B cell (primary cell): Measurements from ENCODE around the gene SMARCC2. TPM values are rescaled to one million over a fixed set of nuclear protein-coding genes. Genes with fewer than 3 reads are reported as not detected.

ENCODE experiments used
- ATAC-seq: fragments of 200-7000 bp; cut with Tn5 transposase; one replicate; pipeline ENCODE4 v1.10.0; 2021; ENCODE audit warnings: low read depth, mild to moderate bottlenecking, moderate number of reproducible peaks, moderate library complexity
- CTCF ChIA-PET: fragments of 350-600 bp; sonication (Branson Sonifier 250); formaldehyde crosslinking; loops from one replicate; lab custom pipeline; 2021; ENCODE audit warnings: antibody characterized with exemption, inconsistent platforms; lab: Charles Lee
- POLR2A ChIA-PET: fragments of 350-600 bp; sonication (Branson Sonifier 250); formaldehyde crosslinking; loops from one replicate; lab custom pipeline; 2021; ENCODE audit warnings: antibody characterized with exemption; lab: Charles Lee
- DNase-seq: peaks from one replicate; pipeline ENCODE4 v3.0.0; 2013
- H2AFZ ChIP-seq: 2 replicates; pipeline ENCODE4 v1.6.1; 2012; ENCODE audit warnings: mild to moderate bottlenecking, low read depth, low read length; ENCODE audit not compliant: insufficient read depth, poor library complexity, severe bottlenecking
- H3K27ac ChIP-seq, 2 donors: 1 replicate in 1 of 2; 2 replicates in 1 of 2; pipeline ENCODE4 v1.5.1; 2012 to 2013; ENCODE audit warnings: low read length in 2 of 2, mild to moderate bottlenecking in 2 of 2, moderate library complexity in 1 of 2
- H3K27me3 ChIP-seq, 4 experiments: fragments of 200-600 bp in 1 of 4; sonication (generic) in 1 of 4; replicated peaks in 1 of 4; 1 replicate in 2 of 4; 2 replicates in 2 of 4; pipeline versions ENCODE4 v1.6.1 to v1.7.0; 2013 to 2016; ENCODE audit warnings: low read length in 3 of 4, mild to moderate bottlenecking in 2 of 4, mixed read lengths in 1 of 4, moderate library complexity in 1 of 4; ENCODE audit not compliant: insufficient read depth in 4 of 4, control insufficient read depth in 3 of 4; ENCODE audit errors: control extremely low read depth in 1 of 4
- H3K36me3 ChIP-seq, 2 experiments: replicated peaks in 1 of 2; 1 replicate in 1 of 2; 2 replicates in 1 of 2; pipeline versions ENCODE4 v1.6.1 to v1.7.1; 2013; ENCODE audit warnings: low read length in 1 of 2; ENCODE audit not compliant: insufficient read depth in 2 of 2, control insufficient read depth in 1 of 2; ENCODE audit errors: control extremely low read depth in 1 of 2, extremely low read depth in 1 of 2
- H3K4me1 ChIP-seq, 2 donors: fragments of 200-600 bp in 1 of 2; sonication (generic) in 1 of 2; 1 replicate in 1 of 2; 2 replicates in 1 of 2; pipeline versions ENCODE4 v1.5.1 to v1.6.1; 2013 to 2017; ENCODE audit warnings: low read length in 2 of 2; ENCODE audit not compliant: control insufficient read depth in 2 of 2, insufficient read depth in 2 of 2
- H3K4me2 ChIP-seq: replicated peaks from 2 replicates; pipeline ENCODE3; 2012; ENCODE audit warnings: mild to moderate bottlenecking, low read depth, low read length; ENCODE audit not compliant: poor library complexity, severe bottlenecking
- H3K4me3 ChIP-seq, 5 experiments: fragments of 200-600 bp in 1 of 5; sonication (generic) in 1 of 5; 1 replicate in 3 of 5; 2 replicates in 2 of 5; pipeline versions ENCODE4 v1.5.1 to v1.7.0; 2011 to 2016; ENCODE audit warnings: low read length in 4 of 5, mild to moderate bottlenecking in 4 of 5, low read depth in 2 of 5, control low read depth in 1 of 5, moderate library complexity in 1 of 5; ENCODE audit not compliant: insufficient read depth in 1 of 5; ENCODE audit errors: control extremely low read depth in 1 of 5, extremely low read depth in 1 of 5
- H3K79me2 ChIP-seq: fragments of 200-600 bp; sonication (generic); one replicate; pipeline ENCODE4 v1.6.0; 2016; ENCODE audit warnings: low read length; ENCODE audit not compliant: control insufficient read depth, insufficient read depth
- H3K9ac ChIP-seq: fragments of 200-600 bp; sonication (generic); 2 replicates; pipeline ENCODE4 v1.6.1; 2017; ENCODE audit warnings: mild to moderate bottlenecking, low read length, moderate library complexity
- H3K9me3 ChIP-seq, 3 donors: one replicate each; pipeline versions ENCODE4 v1.6.1 to v1.7.1; 2013; ENCODE audit warnings: low read length in 2 of 3; ENCODE audit not compliant: control insufficient read depth in 2 of 3, insufficient read depth in 1 of 3; ENCODE audit errors: control extremely low read depth in 1 of 3
- H4K20me1 ChIP-seq: 2 replicates; pipeline ENCODE4 v1.6.0; 2012; ENCODE audit warnings: mild to moderate bottlenecking, low read length; ENCODE audit not compliant: insufficient read depth, control insufficient read depth, poor library complexity, severe bottlenecking
- H3K27ac Mint-ChIP-seq: one replicate; pipeline ENCODE4 v1.8.0; 2021; ENCODE audit warnings: mixed read lengths
- H3K27me3 Mint-ChIP-seq: one replicate; pipeline ENCODE4 v1.8.0; 2021; ENCODE audit warnings: mixed read lengths
- H3K4me1 Mint-ChIP-seq: one replicate; pipeline ENCODE4 v1.8.0; 2021; ENCODE audit warnings: mixed read lengths
- H3K4me3 Mint-ChIP-seq: one replicate; pipeline ENCODE4 v1.8.0; 2021; ENCODE audit warnings: mixed read lengths
- H3K9me3 Mint-ChIP-seq: one replicate; pipeline ENCODE4 v1.8.0; 2022; ENCODE audit warnings: mixed read lengths; ENCODE audit not compliant: insufficient read depth
- EZH2 ChIP-seq: IDR thresholded peaks from 2 replicates; pipeline ENCODE4 v1.6.1; 2012; ENCODE audit warnings: borderline replicate concordance, low read depth, mild to moderate bottlenecking, moderate library complexity, low read length; ENCODE audit not compliant: insufficient read depth, poor library complexity, severe bottlenecking
- WGBS: methylation state at CpG from one replicate; pipeline ENCODE4 v1.1.5; 2013; ENCODE audit warnings: missing lambda C conversion rate; ENCODE audit not compliant: insufficient coverage; 5-methylcytosine and 5-hydroxymethylcytosine counted together
- intact Hi-C: fragments of 100-400 bp; cut with micrococcal nuclease; formaldehyde crosslinking; loops from one replicate; pipeline ENCODE4 v1.10.0; 2022
- polyA plus RNA-seq: library from polyadenylated mRNA; depleted of rRNA; stranded (reverse); fragments of >200 nt; gene quantifications from 2 replicates; pipeline ENCODE4 v1.2.3, GENCODE V29; 2012
- total RNA-seq, 2 donors: library from RNA; stranded (reverse); fragments of 120-200 nt in 1 of 2; gene quantifications; 1 replicate in 1 of 2; 2 replicates in 1 of 2; pipeline versions ENCODE4 v1.2.3 to v1.2.4, GENCODE V29; 2013 to 2022
- TF ChIP-seq, protein P1 (sequence below): fragments of 200-600 bp; IDR thresholded peaks from one replicate; pipeline ENCODE4 v1.8.0; 2022; ENCODE audit warnings: antibody characterized with exemption, mild to moderate bottlenecking

The SMARCC2 gene
- total and polyA plus RNA-seq, 2 donors (not counting 1 experiment from before 2014, with no cell fraction given): 70.4 to 198 TPM

DNA sequence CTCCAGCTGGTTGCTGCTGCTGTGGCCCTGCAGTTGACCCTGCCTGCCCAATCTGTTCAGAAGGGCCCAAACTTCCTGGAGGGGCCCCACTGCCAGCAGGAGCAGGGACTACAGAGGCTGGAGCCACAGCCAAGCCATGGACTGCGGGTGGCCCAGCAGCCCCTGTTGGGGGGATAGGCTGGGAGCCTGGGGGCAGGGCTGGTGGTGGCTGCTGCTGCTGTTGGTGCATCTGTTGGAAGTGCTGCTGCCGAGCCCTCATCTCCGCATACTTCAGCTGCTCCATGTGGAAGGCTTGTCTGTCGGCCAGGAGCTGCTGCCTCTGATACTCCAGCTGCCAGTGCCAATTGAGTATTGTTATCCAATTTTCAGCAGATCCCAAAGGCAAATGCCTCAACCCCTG lies 23.9 kb downstream of the SMARCC2 start:
- Mint-ChIP-seq H3K27ac (no peak overlapping the region), H3K27me3 (no peaks in the 10 kb centered on the region), H3K9me3 (no peaks in the 10 kb centered on the region), H3K4me1 (peaks cover 12% of the 10 kb centered on the region), H3K4me3 (no peak overlapping the region)
- Histone ChIP-seq H4K20me1 (peaks cover 6% of the 10 kb centered on the region), H3K9ac (no peak overlapping the region), H3K27me3 (no peaks in the 10 kb centered on the region), H3K79me2 (peaks cover 2% of the 10 kb centered on the region), H3K4me3 (no peak overlapping the region), H3K4me2 (no peak overlapping the region), H3K27ac (no peak overlapping the region), H3K9me3 (no peaks in the 10 kb centered on the region), H3K36me3 (peaks cover 7 to 90% of the 10 kb centered on the region in 2 experiments), H3K4me1 (peaks cover 4 to 10% of the 10 kb centered on the region in 2 donors), H2AFZ (no peak overlapping the region)
- TF ChIP-seq, protein P1, sequence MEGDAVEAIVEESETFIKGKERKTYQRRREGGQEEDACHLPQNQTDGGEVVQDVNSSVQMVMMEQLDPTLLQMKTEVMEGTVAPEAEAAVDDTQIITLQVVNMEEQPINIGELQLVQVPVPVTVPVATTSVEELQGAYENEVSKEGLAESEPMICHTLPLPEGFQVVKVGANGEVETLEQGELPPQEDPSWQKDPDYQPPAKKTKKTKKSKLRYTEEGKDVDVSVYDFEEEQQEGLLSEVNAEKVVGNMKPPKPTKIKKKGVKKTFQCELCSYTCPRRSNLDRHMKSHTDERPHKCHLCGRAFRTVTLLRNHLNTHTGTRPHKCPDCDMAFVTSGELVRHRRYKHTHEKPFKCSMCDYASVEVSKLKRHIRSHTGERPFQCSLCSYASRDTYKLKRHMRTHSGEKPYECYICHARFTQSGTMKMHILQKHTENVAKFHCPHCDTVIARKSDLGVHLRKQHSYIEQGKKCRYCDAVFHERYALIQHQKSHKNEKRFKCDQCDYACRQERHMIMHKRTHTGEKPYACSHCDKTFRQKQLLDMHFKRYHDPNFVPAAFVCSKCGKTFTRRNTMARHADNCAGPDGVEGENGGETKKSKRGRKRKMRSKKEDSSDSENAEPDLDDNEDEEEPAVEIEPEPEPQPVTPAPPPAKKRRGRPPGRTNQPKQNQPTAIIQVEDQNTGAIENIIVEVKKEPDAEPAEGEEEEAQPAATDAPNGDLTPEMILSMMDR: no peak
- TF ChIP-seq EZH2: no peak
- ATAC-seq: no peak
- POLR2A ChIA-PET: no interaction called here
- no peak for DNase-seq
- CTCF ChIA-PET: interaction anchor here (0.8 to 1.6 kb wide), 3 partner anchors 9 to 24 kb away, joined by 3 to 6 read pairs (median 3); partner anchors contain the start of gene SMARCC2
- intact Hi-C loops: no loop called here
- WGBS: 98% methylated on average over 4 of the region's 4 CpGs

DNA sequence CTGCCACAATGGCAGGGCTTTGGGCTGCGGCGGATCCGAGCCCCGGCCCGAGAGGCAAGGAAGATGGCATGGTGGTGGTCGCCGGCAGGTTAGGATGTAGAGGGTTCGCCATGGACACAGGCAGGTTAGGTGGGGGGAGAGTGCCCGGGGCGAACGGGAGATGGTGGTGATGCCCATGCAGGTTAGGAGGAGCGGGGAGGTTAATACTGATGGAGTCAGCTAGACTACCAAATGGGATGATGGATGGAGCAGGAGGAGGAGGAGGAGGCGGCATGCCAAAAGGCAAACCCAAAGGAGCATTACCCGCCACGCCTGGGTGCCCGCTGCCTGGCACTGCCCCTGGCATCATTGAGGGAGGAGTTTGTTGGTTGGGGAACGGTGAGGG lies 24.9 kb downstream of the SMARCC2 start:
- CTCF ChIA-PET: interaction anchor here (1.4 to 1.6 kb wide), 2 partner anchors 12 to 18 kb away, joined by 3 read pairs; no protein-coding TSS in a partner anchor

More for the DNA sequence above, 24.9 kb downstream of the SMARCC2 start:
- no peaks in the 10 kb centered on the region for H3K27me3 ChIP-seq
- intact Hi-C loops: no loop called here
- Mint-ChIP-seq H3K4me1 (peaks cover 22% of the 10 kb centered on the region), H3K9me3 (no peaks in the 10 kb centered on the region), H3K27ac (peak overlapping the region; percentile 56), H3K4me3 (no peak overlapping the region), H3K27me3 (no peaks in the 10 kb centered on the region)
- H3K9ac ChIP-seq: no peak overlapping the region
- peaks cover 12% of the 10 kb centered on the region for H3K79me2 ChIP-seq
- H3K36me3 ChIP-seq: peaks cover 7 to 90% of the 10 kb centered on the region in 2 experiments
- no peak for ATAC-seq
- no peak overlapping the region for H3K4me3 ChIP-seq
- peaks cover 10% of the 10 kb centered on the region for H4K20me1 ChIP-seq
- no peak overlapping the region for H2AFZ ChIP-seq
- no peak overlapping the region for H3K27ac ChIP-seq
- TF ChIP-seq, protein P1: no peak
- no peak for TF ChIP-seq EZH2
- POLR2A ChIA-PET: interaction anchor here (1.3 kb wide), 1 partner anchor 13 kb away, joined by 3 read pairs; no protein-coding TSS in a partner anchor
- WGBS: over 99% methylated on average over 13 of the region's 17 CpGs
- no peak for DNase-seq
- no peaks in the 10 kb centered on the region for H3K9me3 ChIP-seq
- no peak overlapping the region for H3K4me2 ChIP-seq
- H3K4me1 ChIP-seq: peaks cover 15 to 20% of the 10 kb centered on the region in 2 donors
